Measurements from ENCODE around the gene COL4A1. TPM values are rescaled to one million over a fixed set of nuclear protein-coding genes. Genes with fewer than 3 reads are reported as not detected.
"Not testable (repeated sequence)": the region's sequence is repeated elsewhere in the genome, so short reads cannot be mapped to it uniquely, and the experiment has no call there.

The COL4A1 gene
- total RNA-seq, 1 donor from 2014 or later: 120 TPM

- intact Hi-C loops (cut with micrococcal nuclease): no loop called here
- H3K27ac ChIP-seq (replicated peaks): peak overlapping the region; percentile 47
- no peaks in the 10 kb centered on the region for H3K36me3 ChIP-seq
- H3K4me3 ChIP-seq: no peak overlapping the region
- no peak for TF ChIP-seq CTCF (IDR thresholded peaks at IDR 0.05; ENCODE audit: borderline replicate concordance)
- peaks cover 100% of the 10 kb centered on the region for H3K4me1 ChIP-seq
- no peaks in the 10 kb centered on the region for H3K27me3 ChIP-seq (ENCODE audit: low read depth)
- H3K9me3 ChIP-seq (replicated peaks): no peaks in the 10 kb centered on the region
- no peak for DNase-seq
Observed at GRCh38 chr13:110322828-110323171, 15.8 kb upstream of the COL4A1 start.

GRCh38 chr13:110322126-110322827 lies 15.3 kb upstream of the COL4A1 start:
- DNase-seq: no peak
- TF ChIP-seq CTCF (IDR thresholded peaks at IDR 0.05; ENCODE audit: borderline replicate concordance): no peak
- H3K4me1 ChIP-seq: peaks cover 100% of the 10 kb centered on the region
- peaks cover 3% of the 10 kb centered on the region for H3K36me3 ChIP-seq
- intact Hi-C loops (cut with micrococcal nuclease): no loop called here
- H3K4me3 ChIP-seq: no peak overlapping the region
- peak overlapping the region; percentile 47 for H3K27ac ChIP-seq (replicated peaks)
- no peaks in the 10 kb centered on the region for H3K9me3 ChIP-seq (replicated peaks)
- H3K27me3 ChIP-seq (ENCODE audit: low read depth): no peaks in the 10 kb centered on the region

GRCh38 chr13:110321573-110321972 lies 14.6 kb upstream of the COL4A1 start:
- H3K27me3 ChIP-seq (ENCODE audit: low read depth); H3K4me3 ChIP-seq; intact Hi-C loops (cut with micrococcal nuclease); DNase-seq; H3K9me3 ChIP-seq (replicated peaks): not testable (repeated sequence)
- Histone ChIP-seq H3K27ac (replicated peaks) (peak overlapping the region; percentile 47), H3K36me3 (peaks cover 10% of the 10 kb centered on the region), H3K4me1 (peaks cover 100% of the 10 kb centered on the region)

- no peaks in the 10 kb centered on the region for H3K9me3 ChIP-seq (replicated peaks)
- intact Hi-C loops (cut with micrococcal nuclease): no loop called here
- peak overlapping the region; percentile 83 for H3K27ac ChIP-seq (replicated peaks)
- H3K27me3 ChIP-seq (ENCODE audit: low read depth): no peaks in the 10 kb centered on the region
- H3K4me1 ChIP-seq: peaks cover 100% of the 10 kb centered on the region
- H3K36me3 ChIP-seq: peaks cover 12% of the 10 kb centered on the region
- no peak for TF ChIP-seq CTCF (IDR thresholded peaks at IDR 0.05; ENCODE audit: borderline replicate concordance)
- H3K4me3 ChIP-seq: no peak overlapping the region
- DNase-seq: no peak
Observed at GRCh38 chr13:110320645-110321044, 13.7 kb upstream of the COL4A1 start.

- peak overlapping the region; percentile 83 for H3K27ac ChIP-seq (replicated peaks)
- H3K4me3 ChIP-seq: peak overlapping the region; percentile 15
- intact Hi-C loops (cut with micrococcal nuclease): no loop called here
- peaks cover 100% of the 10 kb centered on the region for H3K4me1 ChIP-seq
- H3K36me3 ChIP-seq: peaks cover 12% of the 10 kb centered on the region
- no peak for TF ChIP-seq CTCF (IDR thresholded peaks at IDR 0.05; ENCODE audit: borderline replicate concordance)
- DNase-seq: no peak
- H3K9me3 ChIP-seq (replicated peaks): no peaks in the 10 kb centered on the region
- no peaks in the 10 kb centered on the region for H3K27me3 ChIP-seq (ENCODE audit: low read depth)
Observed at GRCh38 chr13:110319774-110320509, 13.0 kb upstream of the COL4A1 start.

- Histone ChIP-seq H3K9me3 (replicated peaks) (no peaks in the 10 kb centered on the region), H3K27ac (replicated peaks) (peak overlapping the region; percentile 83), H3K36me3 (peaks cover 12% of the 10 kb centered on the region), H3K4me3 (peak overlapping the region; percentile 15), H3K4me1 (peaks cover 100% of the 10 kb centered on the region), H3K27me3 (ENCODE audit: low read depth) (no peaks in the 10 kb centered on the region)
- DNase-seq: no peak
- intact Hi-C loops (cut with micrococcal nuclease): no loop called here
- TF ChIP-seq CTCF (IDR thresholded peaks at IDR 0.05; ENCODE audit: borderline replicate concordance): no peak
Observed at GRCh38 chr13:110319397-110319773, 12.4 kb upstream of the COL4A1 start.

All from left ventricle myocardium inferior (tissue), 1 donor.